GM21825 (cell line): ENCODE measurements around the gene EXOC4.

ENCODE experiments used
- ATAC-seq: cut with Tn5 transposase; IDR thresholded peaks from one replicate; pipeline ENCODE4 v1.9.1; 2021; ENCODE audit warnings: mild to moderate bottlenecking, moderate library complexity; ENCODE audit not compliant: unreplicated experiment

Gene EXOC4

DNA sequence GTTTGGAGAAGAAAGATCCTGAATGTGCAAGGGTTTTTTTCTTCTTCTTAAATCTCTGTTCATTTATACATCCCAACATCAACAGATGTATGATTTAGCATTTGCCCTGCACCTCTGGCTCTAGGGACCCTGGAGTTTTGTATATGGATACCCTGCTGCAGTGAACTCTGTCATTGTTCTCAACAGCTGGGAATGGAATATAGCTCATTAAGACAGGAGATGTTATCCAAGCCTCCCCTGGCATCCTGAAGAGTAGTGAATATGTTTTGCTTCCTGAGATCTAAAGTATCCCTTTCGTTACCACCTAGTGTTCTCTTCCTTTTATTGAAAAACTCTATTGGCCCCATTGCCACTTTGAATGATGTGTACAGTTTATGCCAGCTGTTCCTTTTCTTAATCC, 275.9 kb downstream of the EXOC4 start:
- ATAC-seq: no peak

DNA sequence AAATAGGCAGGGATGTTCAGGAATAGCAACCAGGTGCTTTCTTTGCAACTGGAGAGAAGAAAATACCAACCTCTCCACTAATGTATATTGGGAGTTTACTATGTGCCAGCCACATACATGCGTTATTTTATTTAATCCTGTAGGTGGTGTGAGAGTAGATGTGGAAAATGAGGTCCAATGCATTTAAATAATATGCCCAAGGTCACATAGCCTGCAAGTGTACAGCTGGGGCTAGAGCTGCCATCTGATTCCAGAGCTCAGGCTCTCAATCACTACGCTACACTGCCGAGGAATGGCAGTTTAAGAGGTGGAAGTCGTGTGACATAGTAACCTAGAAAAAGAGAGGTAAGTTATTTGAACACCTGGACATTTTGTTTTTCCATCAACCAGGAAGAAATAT, 277.0 kb downstream of the EXOC4 start:
- ATAC-seq: no peak

GRCh38 chr7:133530682-133531081, 277.8 kb downstream of the EXOC4 start:
- no peak for ATAC-seq

DNA sequence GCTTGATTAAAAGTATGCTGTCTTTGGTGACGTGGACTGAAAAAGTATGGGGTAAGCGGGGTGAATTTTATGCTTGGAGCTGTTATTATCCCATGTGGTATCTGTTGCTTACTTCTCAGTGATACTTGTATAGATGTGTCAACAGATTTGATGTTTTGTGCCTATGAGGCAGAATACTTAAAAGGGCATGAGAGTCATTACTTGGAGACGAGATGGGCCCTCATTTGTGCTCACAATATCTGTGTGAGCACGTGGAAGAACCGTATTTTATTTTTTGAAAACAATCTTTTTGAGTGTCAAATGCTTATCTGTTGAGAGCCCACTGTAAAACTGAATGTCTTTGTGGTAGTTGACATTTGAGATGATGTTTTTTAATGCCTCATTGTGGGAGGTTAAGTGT, 281.9 kb downstream of the EXOC4 start:
- ATAC-seq: no peak

GRCh38 chr7:133535308-133535707, 282.4 kb downstream of the EXOC4 start:
- ATAC-seq: no peak

DNA sequence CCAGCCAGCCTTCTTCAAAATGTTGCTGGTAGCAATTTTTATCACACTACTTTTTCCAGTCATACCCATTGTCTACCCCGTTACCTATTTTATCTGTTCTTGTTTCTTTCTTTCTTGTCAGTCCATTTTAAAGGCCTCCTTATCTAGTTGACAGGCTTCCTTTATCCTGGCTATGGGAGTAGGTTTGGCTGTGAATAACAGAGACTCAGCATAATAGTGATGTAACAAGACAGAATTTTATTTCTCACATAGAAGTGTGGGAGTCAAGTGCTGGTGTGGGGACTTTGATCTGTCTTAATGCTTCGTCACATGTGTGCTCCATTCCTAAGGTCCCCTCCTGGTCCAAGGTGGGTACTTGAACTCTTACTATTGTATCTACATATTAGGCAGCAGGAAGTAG, 283.6 kb downstream of the EXOC4 start:
- no peak for ATAC-seq

DNA sequence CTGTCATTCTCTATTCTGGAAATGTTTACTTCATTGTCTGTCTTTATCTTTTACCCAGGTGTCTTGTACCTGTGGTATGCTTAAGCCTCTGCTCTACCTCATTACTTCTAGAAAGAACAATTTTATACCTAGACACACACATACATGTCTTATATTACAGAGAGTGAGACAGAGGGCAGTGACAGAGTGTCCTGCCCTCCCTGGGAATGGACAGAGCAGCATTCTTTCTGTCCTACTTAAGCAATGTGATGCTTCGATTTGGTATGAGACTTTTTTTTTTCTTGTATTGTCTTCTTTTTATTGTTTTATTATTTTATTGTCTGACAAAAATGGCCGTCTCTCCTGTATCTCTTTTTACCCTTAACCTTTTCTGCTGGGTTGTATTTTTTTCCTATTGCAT, 286.1 kb downstream of the EXOC4 start:
- no peak for ATAC-seq

DNA sequence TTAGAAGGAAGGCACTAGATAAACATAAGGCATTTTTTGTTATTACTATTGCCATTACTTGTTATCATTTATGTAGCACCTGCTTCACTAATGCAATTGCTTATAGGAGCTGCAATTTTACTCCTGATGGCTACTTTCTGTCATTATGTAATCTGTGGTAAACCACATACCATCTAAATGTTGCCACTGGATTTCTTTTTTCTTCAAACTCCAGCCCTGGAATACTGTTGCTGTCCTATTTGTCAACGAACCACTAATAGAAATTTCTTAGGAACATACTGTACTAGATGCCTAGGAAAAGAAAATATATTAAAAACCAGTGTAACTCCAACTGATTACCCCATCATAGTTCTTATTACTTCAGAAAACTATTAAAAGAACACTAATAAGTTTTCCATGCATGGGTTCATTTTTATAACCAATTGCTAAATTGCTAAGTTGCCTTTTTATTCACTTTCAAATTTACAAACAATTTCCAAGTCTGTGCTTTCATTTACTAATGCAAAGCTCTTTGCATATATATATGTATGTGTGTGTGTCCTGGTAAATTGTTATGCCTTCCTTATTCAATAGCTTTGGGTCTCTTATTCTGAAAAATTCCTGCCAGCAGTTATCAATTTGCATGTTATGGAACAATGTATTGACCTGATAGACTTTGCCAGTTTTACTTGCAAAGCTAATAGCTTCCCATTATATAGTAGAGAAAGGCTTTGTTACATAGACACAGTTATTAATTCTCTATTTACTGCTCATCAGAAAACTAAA, 287.4 kb downstream of the EXOC4 start:
- no peak for ATAC-seq

DNA sequence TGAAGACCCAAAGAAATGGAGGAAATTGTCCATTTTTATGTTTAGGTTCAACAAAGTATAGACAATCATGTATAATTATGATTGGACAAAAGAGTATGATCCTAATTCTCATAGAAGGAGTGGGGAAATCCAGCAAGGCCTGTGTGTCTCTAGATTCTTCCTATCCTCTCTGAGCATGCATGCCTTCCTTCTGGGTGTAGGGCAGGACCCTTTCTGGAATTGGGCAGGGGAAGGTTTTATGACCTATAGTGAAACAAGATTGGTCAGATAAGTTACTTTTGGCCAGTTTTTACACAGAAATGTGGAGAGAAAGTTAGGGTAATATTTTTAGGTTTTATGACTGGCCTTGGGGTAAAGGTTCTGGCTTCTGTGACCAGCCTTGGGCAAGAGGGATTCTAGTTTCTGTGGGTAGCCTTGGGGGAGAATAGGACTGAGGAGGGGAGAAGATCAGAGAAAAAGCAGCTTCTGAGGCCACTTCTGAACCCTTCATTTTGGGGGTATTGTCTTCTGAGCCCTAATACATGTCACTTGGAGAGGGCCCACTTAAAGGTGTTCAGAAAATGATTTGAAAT, 289.4 kb downstream of the EXOC4 start:
- no peak for ATAC-seq

- no peak for ATAC-seq
Measured at GRCh38 chr7:133543657-133544056, 290.8 kb downstream of the EXOC4 start.

GRCh38 chr7:133545618-133546017, 292.7 kb downstream of the EXOC4 start:
- ATAC-seq: no peak

GRCh38 chr7:133547981-133548380, 295.1 kb downstream of the EXOC4 start:
- ATAC-seq: no peak

GRCh38 chr7:133549633-133550032, 296.8 kb downstream of the EXOC4 start:
- no peak for ATAC-seq

DNA sequence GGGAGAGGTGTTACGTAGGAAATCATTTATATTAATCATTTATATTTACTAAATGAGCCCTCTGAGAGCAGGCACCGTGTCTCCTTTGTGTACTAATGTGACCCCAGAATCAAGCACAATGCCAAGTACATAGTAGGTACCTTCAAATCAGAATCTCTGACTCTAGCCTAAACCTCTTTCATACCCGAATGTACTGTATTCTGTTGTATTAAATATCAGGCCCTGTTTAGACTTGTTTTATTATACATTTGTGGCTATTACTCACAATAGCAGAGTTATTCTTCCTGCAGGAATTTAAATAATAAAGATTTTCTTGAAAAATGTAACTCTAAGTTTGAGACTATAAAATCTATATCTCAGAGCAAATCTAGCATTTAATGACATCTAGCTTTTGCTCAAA, 297.3 kb downstream of the EXOC4 start:
- ATAC-seq: no peak

DNA sequence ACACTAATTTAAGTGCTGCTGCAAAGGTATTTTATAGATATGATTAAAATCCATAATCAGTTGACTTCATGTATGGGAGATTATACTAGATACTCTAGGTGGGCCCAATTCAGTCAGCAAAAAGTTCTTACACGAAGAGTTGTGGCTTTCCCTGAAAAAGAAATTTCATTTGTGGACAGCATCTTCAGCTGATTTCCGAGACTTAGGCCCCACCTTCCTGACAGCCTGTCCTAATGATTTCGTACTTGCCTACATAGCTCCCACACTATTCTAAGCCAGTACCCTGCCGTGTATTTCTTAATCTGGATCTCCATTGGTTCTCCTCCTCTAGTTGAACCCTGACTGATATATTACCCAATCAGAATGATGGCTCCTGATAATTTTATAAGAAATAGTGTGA, 297.9 kb downstream of the EXOC4 start:
- no peak for ATAC-seq

GRCh38 chr7:133551466-133551865, 298.6 kb downstream of the EXOC4 start:
- ATAC-seq: no peak

GRCh38 chr7:133552079-133552478, 299.2 kb downstream of the EXOC4 start:
- ATAC-seq: no peak

- ATAC-seq: no peak
Measured at GRCh38 chr7:133554330-133554729, 301.5 kb downstream of the EXOC4 start.

GRCh38 chr7:133556048-133556447, 303.2 kb downstream of the EXOC4 start:
- ATAC-seq: no peak

DNA sequence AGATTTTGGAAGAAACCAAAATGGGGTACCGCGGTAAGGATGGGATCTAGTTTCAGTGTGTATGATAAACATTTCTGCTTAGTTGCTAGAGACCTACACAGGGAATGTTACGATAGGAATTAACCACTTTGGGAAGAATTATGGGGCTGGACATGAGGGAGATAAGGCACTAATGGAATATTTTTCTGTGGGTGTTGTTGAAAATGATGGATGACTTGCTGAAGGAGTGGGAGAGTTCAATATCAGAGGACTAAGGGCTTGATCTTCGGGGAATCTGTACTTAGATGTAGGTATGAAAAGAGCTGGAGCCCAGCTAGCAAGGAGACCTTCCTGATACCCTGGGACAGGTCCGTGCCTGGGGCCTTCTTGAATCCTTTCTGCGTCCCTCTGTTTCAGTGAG, 303.7 kb downstream of the EXOC4 start:
- no peak for ATAC-seq

DNA sequence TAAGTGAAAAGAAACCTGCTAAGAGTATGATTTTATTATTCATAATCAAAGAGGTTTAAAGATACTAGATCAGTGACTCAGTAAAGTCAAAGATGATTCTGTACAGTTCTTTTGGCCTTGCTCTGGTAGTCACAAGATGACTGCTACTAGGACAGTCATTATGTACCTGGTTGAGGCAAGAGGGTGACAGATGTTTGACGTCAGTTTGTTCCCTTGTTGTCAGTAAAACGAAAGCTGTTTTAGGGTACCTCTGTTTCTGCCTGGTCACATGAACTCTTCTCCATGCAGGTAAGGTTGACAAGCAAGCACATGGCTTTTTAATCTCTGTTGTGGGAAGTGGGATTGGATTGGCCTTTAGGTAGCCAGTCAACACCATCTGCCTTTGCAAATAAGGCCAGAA, 308.0 kb downstream of the EXOC4 start:
- ATAC-seq: no peak

DNA sequence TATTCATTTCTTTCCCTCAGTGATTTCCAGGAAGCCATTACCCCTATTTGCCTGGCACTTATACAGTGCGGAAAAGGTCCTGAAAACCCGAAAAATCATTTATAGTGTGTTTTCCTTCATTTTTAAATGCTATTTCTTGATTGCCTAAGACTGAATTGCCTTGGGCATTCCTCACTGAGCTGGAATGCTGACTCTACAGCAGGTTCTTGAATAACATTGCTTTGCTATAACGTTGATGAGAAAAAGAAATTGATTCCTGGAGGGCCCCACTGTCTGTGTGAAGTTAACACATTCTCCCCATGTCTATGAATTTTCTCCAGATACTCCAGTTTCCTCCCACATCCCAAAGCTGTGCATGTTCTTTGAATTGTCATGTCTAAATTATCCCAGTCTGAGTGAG, 308.5 kb downstream of the EXOC4 start:
- no peak for ATAC-seq

GRCh38 chr7:133562621-133563020, 309.7 kb downstream of the EXOC4 start:
- ATAC-seq: no peak
